ENCODE measurements around the gene ZMYND11. TPM values are rescaled to one million over a fixed set of nuclear protein-coding genes. Genes with fewer than 3 reads are reported as not detected.

Gene ZMYND11
- polyA plus RNA-seq, 1 donor (not counting 4 experiments of a cell fraction or from before 2014, with no cell fraction given): 36.1 TPM

DNA sequence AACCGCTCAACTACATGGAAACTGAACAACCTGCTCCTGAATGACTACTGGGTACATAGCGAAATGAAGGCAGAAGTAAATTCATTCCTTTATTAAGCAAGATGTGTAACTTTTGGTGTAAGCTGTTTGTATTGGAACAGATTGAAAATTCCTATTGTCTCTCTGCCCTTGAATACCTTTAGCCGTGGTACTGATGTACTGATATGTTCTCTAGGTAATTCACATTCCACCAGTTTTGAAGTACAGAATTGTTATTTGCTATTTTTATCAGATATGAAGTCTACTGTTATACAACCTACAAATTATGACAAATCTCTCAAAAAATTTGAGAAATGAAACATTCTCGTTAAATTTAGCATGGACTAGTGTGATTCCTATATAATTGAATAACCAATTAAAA lies 17.7 kb downstream of the ZMYND11 start:
- Histone ChIP-seq H3K27me3 (ENCODE audit: control insufficient read depth, extremely low read depth, insufficient read depth, low read length) (no peaks in the 10 kb centered on the region), H3K4me2 (ENCODE audit: control insufficient read depth, extremely low read depth, insufficient read depth, low read depth, low read length) (no peak overlapping the region), H3K36me3 (ENCODE audit: control insufficient read depth in 2 of 2, extremely low read depth in 1 of 2, insufficient read depth in 2 of 2, low read length in 2 of 2) (no peaks in the 10 kb centered on the region), H3K4me1 (ENCODE audit: control insufficient read depth, extremely low read depth, insufficient read depth, low read length) (no peaks in the 10 kb centered on the region), H3K79me2 (ENCODE audit: control insufficient read depth, insufficient read depth, low read length) (peaks cover 26% of the 10 kb centered on the region), H3K9me3 (ENCODE audit: control insufficient read depth, low read depth, low read length) (no peaks in the 10 kb centered on the region), H3K4me3 (ENCODE audit: control insufficient read depth in 2 of 3, extremely low read depth in 1 of 3, insufficient read depth in 2 of 3, low read depth in 1 of 3, low read length in 3 of 3) (no peak overlapping the region), H3K27ac (ENCODE audit: control insufficient read depth, insufficient read depth, low read length) (no peak overlapping the region), H2AFZ (ENCODE audit: control insufficient read depth, low read length) (no peak overlapping the region), H3K9me1 (ENCODE audit: control insufficient read depth, extremely low read depth, insufficient read depth, low read length) (no peaks in the 10 kb centered on the region), H3K9ac (ENCODE audit: control insufficient read depth, extremely low read depth, insufficient read depth, low read length) (no peak overlapping the region), H4K20me1 (ENCODE audit: control insufficient read depth, extremely low read depth, insufficient read depth, low read length) (no peaks in the 10 kb centered on the region)
- dilution Hi-C loops (cut with MboI; ENCODE audit: extremely low pct_ligation_motif_present, low sequenced_read_pairs): no loop called here
- DNase-seq (ENCODE audit: low read depth, low spot score) (no peak), FAIRE-seq (no peak)
- TF ChIP-seq, protein P1, sequence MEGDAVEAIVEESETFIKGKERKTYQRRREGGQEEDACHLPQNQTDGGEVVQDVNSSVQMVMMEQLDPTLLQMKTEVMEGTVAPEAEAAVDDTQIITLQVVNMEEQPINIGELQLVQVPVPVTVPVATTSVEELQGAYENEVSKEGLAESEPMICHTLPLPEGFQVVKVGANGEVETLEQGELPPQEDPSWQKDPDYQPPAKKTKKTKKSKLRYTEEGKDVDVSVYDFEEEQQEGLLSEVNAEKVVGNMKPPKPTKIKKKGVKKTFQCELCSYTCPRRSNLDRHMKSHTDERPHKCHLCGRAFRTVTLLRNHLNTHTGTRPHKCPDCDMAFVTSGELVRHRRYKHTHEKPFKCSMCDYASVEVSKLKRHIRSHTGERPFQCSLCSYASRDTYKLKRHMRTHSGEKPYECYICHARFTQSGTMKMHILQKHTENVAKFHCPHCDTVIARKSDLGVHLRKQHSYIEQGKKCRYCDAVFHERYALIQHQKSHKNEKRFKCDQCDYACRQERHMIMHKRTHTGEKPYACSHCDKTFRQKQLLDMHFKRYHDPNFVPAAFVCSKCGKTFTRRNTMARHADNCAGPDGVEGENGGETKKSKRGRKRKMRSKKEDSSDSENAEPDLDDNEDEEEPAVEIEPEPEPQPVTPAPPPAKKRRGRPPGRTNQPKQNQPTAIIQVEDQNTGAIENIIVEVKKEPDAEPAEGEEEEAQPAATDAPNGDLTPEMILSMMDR (optimal IDR thresholded peaks at IDR 0.05 in 1 of 3, IDR thresholded peaks at IDR 0.05 in 1 of 3, conservative IDR thresholded peaks at IDR 0.05 in 1 of 3; ENCODE audit: extremely low read depth in 1 of 3, insufficient read depth in 2 of 3, low read length in 3 of 3): no peak
- no peak for TF ChIP-seq EZH2 (IDR thresholded peaks at IDR 0.05; ENCODE audit: low read length)

GRCh38 chr10:154348-154747 lies 19.1 kb downstream of the ZMYND11 start:
- no peaks in the 10 kb centered on the region for H3K9me3 ChIP-seq (ENCODE audit: control insufficient read depth, low read depth, low read length)
- H4K20me1 ChIP-seq (ENCODE audit: control insufficient read depth, extremely low read depth, insufficient read depth, low read length): no peaks in the 10 kb centered on the region
- TF ChIP-seq, protein P1 (optimal IDR thresholded peaks at IDR 0.05 in 1 of 3, IDR thresholded peaks at IDR 0.05 in 1 of 3, conservative IDR thresholded peaks at IDR 0.05 in 1 of 3; ENCODE audit: extremely low read depth in 1 of 3, insufficient read depth in 2 of 3, low read length in 3 of 3): no peak
- no peak for TF ChIP-seq EZH2 (IDR thresholded peaks at IDR 0.05; ENCODE audit: low read length)
- H3K27me3 ChIP-seq (ENCODE audit: control insufficient read depth, extremely low read depth, insufficient read depth, low read length): no peaks in the 10 kb centered on the region
- H3K36me3 ChIP-seq (ENCODE audit: control insufficient read depth in 2 of 2, extremely low read depth in 1 of 2, insufficient read depth in 2 of 2, low read length in 2 of 2): no peaks in the 10 kb centered on the region
- FAIRE-seq (no peak), DNase-seq (ENCODE audit: low read depth, low spot score) (no peak)
- H3K4me1 ChIP-seq (ENCODE audit: control insufficient read depth, extremely low read depth, insufficient read depth, low read length): no peaks in the 10 kb centered on the region
- H3K9me1 ChIP-seq (ENCODE audit: control insufficient read depth, extremely low read depth, insufficient read depth, low read length): no peaks in the 10 kb centered on the region
- no peak overlapping the region for H3K4me3 ChIP-seq (ENCODE audit: control insufficient read depth in 2 of 3, extremely low read depth in 1 of 3, insufficient read depth in 2 of 3, low read depth in 1 of 3, low read length in 3 of 3)
- dilution Hi-C loops (cut with MboI; ENCODE audit: extremely low pct_ligation_motif_present, low sequenced_read_pairs): no loop called here
- peaks cover 23% of the 10 kb centered on the region for H3K79me2 ChIP-seq (ENCODE audit: control insufficient read depth, insufficient read depth, low read length)
- no peak overlapping the region for H2AFZ ChIP-seq (ENCODE audit: control insufficient read depth, low read length)
- no peak overlapping the region for H3K9ac ChIP-seq (ENCODE audit: control insufficient read depth, extremely low read depth, insufficient read depth, low read length)
- no peak overlapping the region for H3K27ac ChIP-seq (ENCODE audit: control insufficient read depth, insufficient read depth, low read length)
- H3K4me2 ChIP-seq (ENCODE audit: control insufficient read depth, extremely low read depth, insufficient read depth, low read depth, low read length): no peak overlapping the region

Measured in keratinocyte (primary cell).